H1 (cell line): ENCODE data around the gene SMO. TPM values are rescaled to one million over a fixed set of nuclear protein-coding genes. Genes with fewer than 3 reads are reported as not detected.

Experiments used
- ASH2L ChIP-seq: fragments of 200-600, 300-600 bp; sonication (generic); IDR thresholded peaks from one replicate; pipeline ENCODE4 v1.7.1; 2017; ENCODE audit warnings: low read length
- BACH1 ChIP-seq: IDR thresholded peaks from 2 replicates; pipeline ENCODE4 v1.6.1; 2012; ENCODE audit warnings: low read length, improper control_type of control experiment
- CBX5 ChIP-seq: fragments of 300-800, 300-1000 bp; sonication (generic); IDR thresholded peaks from 2 replicates; pipeline ENCODE4 v1.7.1; 2016; ENCODE audit warnings: antibody characterized with exemption, low read length, low read depth
- CEBPB ChIP-seq: IDR thresholded peaks from 2 replicates; pipeline ENCODE4 v1.6.1; 2012; ENCODE audit warnings: low read depth, low read length
- CHD2 ChIP-seq: IDR thresholded peaks from 2 replicates; pipeline ENCODE4 v1.6.1; 2012; ENCODE audit warnings: low read length, improper control_type of control experiment
- CTBP2 ChIP-seq: IDR thresholded peaks from 2 replicates; pipeline ENCODE4 v1.7.0; 2011; ENCODE audit warnings: borderline replicate concordance, mild to moderate bottlenecking, moderate library complexity, mixed read lengths, low read length; ENCODE audit not compliant: insufficient read depth, insufficient read length
- CTCF ChIP-seq, 3 experiments: IDR thresholded peaks; 1 replicate in 2 of 3; 2 replicates in 1 of 3; pipeline versions ENCODE4 v1.5.1 to v1.6.1; 2011; ENCODE audit warnings: low read length in 3 of 3, mild to moderate bottlenecking in 3 of 3, inconsistent platforms in 2 of 3, low read depth in 1 of 3, moderate library complexity in 1 of 3; ENCODE audit not compliant: insufficient read depth in 1 of 3; ENCODE audit errors: control extremely low read depth in 1 of 3
- EGR1 ChIP-seq: IDR thresholded peaks from 2 replicates; pipeline ENCODE4 v1.6.1; 2011; ENCODE audit warnings: low read depth, low read length, borderline replicate concordance
- EZH2 ChIP-seq: fragments of 200-600 bp; sonication (generic); IDR thresholded peaks from 2 replicates; pipeline ENCODE4 v1.7.1; 2012; ENCODE audit warnings: low read depth, mild to moderate bottlenecking, moderate library complexity, low read length, inconsistent platforms; ENCODE audit not compliant: severe bottlenecking
- GTF2F1 ChIP-seq: IDR thresholded peaks from 2 replicates; pipeline ENCODE4 v1.6.1; 2012; ENCODE audit warnings: low read depth, low read length, improper control_type of control experiment, borderline replicate concordance
- KDM4A ChIP-seq: IDR thresholded peaks from one replicate; pipeline ENCODE4 v1.7.1; 2012; ENCODE audit warnings: low read depth, mild to moderate bottlenecking, moderate library complexity, low read length, inconsistent platforms; ENCODE audit not compliant: severe bottlenecking
- NRF1 ChIP-seq: IDR thresholded peaks from 2 replicates; pipeline ENCODE4 v1.6.1; 2011; ENCODE audit warnings: mild to moderate bottlenecking, low read depth, low read length, improper control_type of control experiment
- PHF8 ChIP-seq: fragments of 200-600 bp; sonication (generic); conservative IDR thresholded peaks from 2 replicates; pipeline ENCODE4 v1.7.1; 2012; ENCODE audit warnings: low read depth, mild to moderate bottlenecking, inconsistent platforms, low read length, moderate library complexity
- POLR2A ChIP-seq, 2 experiments: IDR thresholded peaks; 1 replicate in 1 of 2; 2 replicates in 1 of 2; pipeline ENCODE4 v1.6.1; 2011; ENCODE audit warnings: low read depth in 2 of 2, low read length in 2 of 2, mild to moderate bottlenecking in 2 of 2; ENCODE audit errors: control extremely low read depth in 1 of 2
- RFX5 ChIP-seq: IDR thresholded peaks from 2 replicates; pipeline ENCODE4 v1.6.1; 2011; ENCODE audit warnings: low read depth, low read length, improper control_type of control experiment, borderline replicate concordance
- SIN3A ChIP-seq, 2 experiments: IDR thresholded peaks in 1 of 2; conservative IDR thresholded peaks in 1 of 2; 2 replicates each; pipeline ENCODE4 v1.6.1; 2011 to 2012; ENCODE audit warnings: low read length in 2 of 2, improper control_type of control experiment in 1 of 2, low read depth in 1 of 2, mild to moderate bottlenecking in 1 of 2
- SP4 ChIP-seq: IDR thresholded peaks from 2 replicates; pipeline ENCODE4 v1.6.1; 2012; ENCODE audit warnings: low read length, inconsistent platforms
- TCF12 ChIP-seq: IDR thresholded peaks from 2 replicates; pipeline ENCODE4 v1.6.1; 2011; ENCODE audit warnings: low read depth, mild to moderate bottlenecking, low read length
- USF2 ChIP-seq: IDR thresholded peaks from 2 replicates; pipeline ENCODE4 v1.6.1; 2011; ENCODE audit warnings: low read length, improper control_type of control experiment
- YY1 ChIP-seq: IDR thresholded peaks from 2 replicates; pipeline ENCODE4 v1.6.1; 2011; ENCODE audit warnings: low read depth, mild to moderate bottlenecking, low read length
- polyA plus RNA-seq, 7 experiments: library from polyadenylated mRNA; depleted of rRNA in 3 of 7; stranded (reverse) in 5 of 7; unstranded in 2 of 7; fragments of >200 nt in 5 of 7; fragments of 200-250 nt in 2 of 7; gene quantifications; 1 replicate in 5 of 7; 2 replicates in 1 of 7; 4 replicates in 1 of 7; pipeline versions ENCODE4 v1.2.1 to v1.2.3, GENCODE V29; 2011 to 2013; ENCODE audit warnings: missing spikeins in 2 of 7, mixed read lengths in 2 of 7
- total RNA-seq: library from RNA; stranded (reverse); fragmentation: NEBNext Ultra II Directional; extraction: Animal tissue kit (Norgen Biotek cat#: 25700); gene quantifications from 2 replicates; pipeline ENCODE4 v1.2.1, GENCODE V29; 2021
- TF ChIP-seq, protein P1 (sequence below): IDR thresholded peaks from 2 replicates; pipeline ENCODE4 v1.6.1; 2012; ENCODE audit warnings: inconsistent platforms

The SMO gene
- total and polyA plus RNA-seq, 2 of the 8 experiments (the other 6 are each of a cell fraction or from before 2014, with no cell fraction given): 64.5 to 67.6 TPM

- no peak for TF ChIP-seq SP4
- no peak for TF ChIP-seq TCF12
- no peak for TF ChIP-seq CTBP2
- TF ChIP-seq EGR1: no peak
- peak in 2 of 3 experiments; percentile 21 to 23; a peak in 2 of 4 replicates for TF ChIP-seq CTCF (IDR thresholded peaks at IDR 0.05; ENCODE audit: control extremely low read depth in 1 of 3, insufficient read depth in 1 of 3, low read depth in 1 of 3, low read length in 3 of 3)
- no peak for TF ChIP-seq USF2
- TF ChIP-seq EZH2: no peak
- TF ChIP-seq SIN3A (conservative IDR thresholded peaks at IDR 0.05 in 1 of 2, IDR thresholded peaks at IDR 0.05 in 1 of 2; ENCODE audit: low read depth in 1 of 2, low read length in 2 of 2): 0 out of 4 replicates have a peak, but pooled peaks of 1 of the 2 experiments have one; percentile 17
- TF ChIP-seq NRF1: no peak
- TF ChIP-seq RFX5: no peak
- no peak for TF ChIP-seq CEBPB
- no peak for TF ChIP-seq YY1
- peak; percentile 25; the same call in 1 of the 2 replicates for TF ChIP-seq PHF8
- peak; percentile 49 for TF ChIP-seq KDM4A
- TF ChIP-seq CBX5: no peak
- TF ChIP-seq, protein P1, sequence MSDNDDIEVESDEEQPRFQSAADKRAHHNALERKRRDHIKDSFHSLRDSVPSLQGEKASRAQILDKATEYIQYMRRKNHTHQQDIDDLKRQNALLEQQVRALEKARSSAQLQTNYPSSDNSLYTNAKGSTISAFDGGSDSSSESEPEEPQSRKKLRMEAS: no peak
- no peak for TF ChIP-seq CHD2
- no peak for TF ChIP-seq GTF2F1
- TF ChIP-seq POLR2A (IDR thresholded peaks at IDR 0.05; ENCODE audit: control extremely low read depth in 1 of 2, low read depth in 2 of 2, low read length in 2 of 2): no peak
- TF ChIP-seq BACH1: no peak
- no peak for TF ChIP-seq ASH2L
These were observed 43.4 kb upstream of the SMO start (continued) for GRCh38 chr7:129144834-129145668.
